ENCODE data around the gene ST6GALNAC2. TPM values are rescaled to one million over a fixed set of nuclear protein-coding genes. Genes with fewer than 3 reads are reported as not detected.

Gene ST6GALNAC2
- total and polyA plus RNA-seq, 10 of the 15 experiments (the other 5 are each of a cell fraction or from before 2014, with no cell fraction given), result 0.08 to 0.41 (median 0.23) TPM; not detected in 6

DNA sequence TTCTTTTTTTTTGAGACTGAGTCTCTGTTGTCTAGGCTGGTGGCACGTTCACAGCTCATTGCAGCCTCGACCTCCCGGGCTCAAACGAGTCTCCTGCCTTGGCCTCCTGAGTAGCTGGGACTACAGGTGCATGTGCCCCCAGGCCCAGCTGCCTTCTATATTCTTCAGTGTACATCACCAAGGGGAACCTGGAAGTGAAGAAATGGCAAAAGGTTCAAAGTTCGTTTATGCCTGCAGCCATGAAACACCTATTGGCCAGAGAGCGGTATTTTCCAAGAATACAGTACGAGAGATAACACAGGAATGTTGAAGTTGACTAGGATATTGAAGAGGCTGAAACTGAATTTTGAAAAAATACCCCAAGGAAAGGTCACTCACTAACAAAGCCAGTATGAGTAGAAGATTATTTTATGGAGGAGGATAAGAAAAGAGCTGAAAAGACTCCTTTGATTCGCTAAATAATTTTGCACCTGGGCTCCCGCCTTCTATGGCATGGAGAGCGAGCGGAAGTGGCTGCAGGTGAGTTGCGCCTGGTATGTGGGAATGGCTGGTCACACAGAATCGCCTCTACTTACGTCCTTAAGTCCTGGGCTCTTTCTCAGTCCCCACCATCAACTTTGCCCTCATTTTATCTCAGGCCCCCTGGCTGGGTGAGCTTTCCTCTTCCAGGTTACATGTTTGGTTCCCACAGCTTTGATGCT lies 48.1 kb upstream of the ST6GALNAC2 start (continued):
- TF ChIP-seq, protein P1, sequence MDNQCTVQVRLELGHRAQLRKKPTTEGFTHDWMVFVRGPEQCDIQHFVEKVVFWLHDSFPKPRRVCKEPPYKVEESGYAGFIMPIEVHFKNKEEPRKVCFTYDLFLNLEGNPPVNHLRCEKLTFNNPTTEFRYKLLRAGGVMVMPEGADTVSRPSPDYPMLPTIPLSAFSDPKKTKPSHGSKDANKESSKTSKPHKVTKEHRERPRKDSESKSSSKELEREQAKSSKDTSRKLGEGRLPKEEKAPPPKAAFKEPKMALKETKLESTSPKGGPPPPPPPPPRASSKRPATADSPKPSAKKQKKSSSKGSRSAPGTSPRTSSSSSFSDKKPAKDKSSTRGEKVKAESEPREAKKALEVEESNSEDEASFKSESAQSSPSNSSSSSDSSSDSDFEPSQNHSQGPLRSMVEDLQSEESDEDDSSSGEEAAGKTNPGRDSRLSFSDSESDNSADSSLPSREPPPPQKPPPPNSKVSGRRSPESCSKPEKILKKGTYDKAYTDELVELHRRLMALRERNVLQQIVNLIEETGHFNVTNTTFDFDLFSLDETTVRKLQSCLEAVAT (IDR thresholded peaks at IDR 0.05), result no peak
- TF ChIP-seq, protein P2, sequence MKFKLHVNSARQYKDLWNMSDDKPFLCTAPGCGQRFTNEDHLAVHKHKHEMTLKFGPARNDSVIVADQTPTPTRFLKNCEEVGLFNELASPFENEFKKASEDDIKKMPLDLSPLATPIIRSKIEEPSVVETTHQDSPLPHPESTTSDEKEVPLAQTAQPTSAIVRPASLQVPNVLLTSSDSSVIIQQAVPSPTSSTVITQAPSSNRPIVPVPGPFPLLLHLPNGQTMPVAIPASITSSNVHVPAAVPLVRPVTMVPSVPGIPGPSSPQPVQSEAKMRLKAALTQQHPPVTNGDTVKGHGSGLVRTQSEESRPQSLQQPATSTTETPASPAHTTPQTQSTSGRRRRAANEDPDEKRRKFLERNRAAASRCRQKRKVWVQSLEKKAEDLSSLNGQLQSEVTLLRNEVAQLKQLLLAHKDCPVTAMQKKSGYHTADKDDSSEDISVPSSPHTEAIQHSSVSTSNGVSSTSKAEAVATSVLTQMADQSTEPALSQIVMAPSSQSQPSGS (IDR thresholded peaks at IDR 0.05; ENCODE audit: low read length), result no peak
- TF ChIP-seq NR2C2 (IDR thresholded peaks at IDR 0.05; ENCODE audit: borderline replicate concordance, control insufficient read depth, insufficient read length, low read depth) (no peak), BHLHE40 (IDR thresholded peaks at IDR 0.05; ENCODE audit: borderline replicate concordance in 1 of 2, low read depth in 2 of 2, low read length in 1 of 2) (no peak)

DNA sequence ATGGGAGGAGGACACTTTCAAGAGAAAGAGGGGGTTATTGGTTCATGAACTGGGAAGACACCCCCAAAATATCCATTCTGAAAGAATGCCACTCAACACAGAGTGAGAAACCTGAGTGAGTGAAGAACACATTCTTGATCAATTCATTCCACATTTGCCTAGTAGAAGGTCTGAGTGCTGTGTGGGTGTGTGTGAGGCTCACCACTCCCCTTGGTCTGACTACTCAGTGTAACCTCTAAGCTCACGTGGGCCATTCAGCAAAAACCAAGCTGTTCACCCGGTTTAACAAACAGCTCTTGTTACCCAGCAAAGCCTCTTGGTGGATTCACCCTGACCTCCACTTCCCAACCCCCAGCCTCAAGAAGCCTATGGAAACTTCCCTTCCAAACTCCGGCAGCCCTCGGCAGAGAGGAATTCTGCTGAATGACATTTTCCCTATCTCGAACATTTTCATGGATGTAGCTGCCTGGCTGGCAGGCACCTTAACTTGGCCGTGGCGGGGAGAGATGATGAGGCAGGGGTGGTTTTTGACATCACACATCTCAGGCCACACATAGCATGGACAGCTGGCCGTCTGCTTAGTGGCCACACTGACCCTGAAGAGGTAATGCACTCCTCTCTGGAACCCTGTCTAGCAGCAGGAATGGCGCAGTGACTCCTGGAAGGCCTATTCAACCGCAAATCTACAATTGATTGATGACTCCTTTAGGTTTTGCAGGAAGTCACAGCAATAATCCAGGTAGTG lies 46.3 kb upstream of the ST6GALNAC2 start:
- WGBS (ENCODE audit: insufficient coverage, insufficient replicate concordance, low lambda C conversion rate, missing lambda C conversion rate), result 46% methylated on average over 10 of the region's 10 CpGs
- FAIRE-seq, result no peak

More for the DNA sequence above, 46.3 kb upstream of the ST6GALNAC2 start:
- intact Hi-C loops (cut with micrococcal nuclease; ENCODE audit: unreplicated experiment) (no loop called here), in situ Hi-C loops (cut with MboI) (no loop called here)
- Histone ChIP-seq H3K79me2 (ENCODE audit: control insufficient read depth, insufficient read depth, low read length) (no peaks in the 10 kb centered on the region), H3K27me3 (replicated peaks in 1 of 2; ENCODE audit: control insufficient read depth in 2 of 2, insufficient read depth in 2 of 2, low read length in 1 of 2) (peaks cover 2 to 3% of the 10 kb centered on the region in 2 experiments; a peak in 2 of 4 replicates), H3K36me3 (ENCODE audit: control insufficient read depth in 2 of 2, insufficient read depth in 2 of 2, low read length in 1 of 2) (no peaks in the 10 kb centered on the region), H4K20me1 (ENCODE audit: control insufficient read depth, insufficient read depth) (no peaks in the 10 kb centered on the region), H3K27ac (ENCODE audit: control insufficient read depth, insufficient read depth) (no peak overlapping the region), H3K4me3 (no peak overlapping the region), H3K9ac (ENCODE audit: control insufficient read depth, insufficient read depth, low read length) (no peak overlapping the region), H2AFZ (ENCODE audit: control insufficient read depth, low read depth, low read length) (no peak overlapping the region), H3K4me1 (ENCODE audit: control insufficient read depth, insufficient read depth, low read length) (no peaks in the 10 kb centered on the region), H3K9me3 (replicated peaks; ENCODE audit: control insufficient read depth, insufficient read depth, low read length) (no peaks in the 10 kb centered on the region), H3K4me2 (ENCODE audit: control insufficient read depth, insufficient read depth) (no peak overlapping the region)
- BruUV-seq (replicated peaks), result no TSS peak
- ChIA-PET CTCF (interaction anchor here (1.7 kb wide), 1 partner anchor 9 kb away, joined by 5 read pairs; no protein-coding TSS in a partner anchor), POLR2A (no interaction called here), SMC1A (ENCODE audit: uncharacterized antibody, unreplicated experiment) (no interaction called here), RAD21 (ENCODE audit: unreplicated experiment) (interaction anchor here (0.6 kb wide), 1 partner anchor 11 kb away, joined by 3 read pairs; no protein-coding TSS in a partner anchor)
- no peak for DNase-seq (ENCODE audit: low read depth, low spot score)
- TF ChIP-seq, protein P3, sequence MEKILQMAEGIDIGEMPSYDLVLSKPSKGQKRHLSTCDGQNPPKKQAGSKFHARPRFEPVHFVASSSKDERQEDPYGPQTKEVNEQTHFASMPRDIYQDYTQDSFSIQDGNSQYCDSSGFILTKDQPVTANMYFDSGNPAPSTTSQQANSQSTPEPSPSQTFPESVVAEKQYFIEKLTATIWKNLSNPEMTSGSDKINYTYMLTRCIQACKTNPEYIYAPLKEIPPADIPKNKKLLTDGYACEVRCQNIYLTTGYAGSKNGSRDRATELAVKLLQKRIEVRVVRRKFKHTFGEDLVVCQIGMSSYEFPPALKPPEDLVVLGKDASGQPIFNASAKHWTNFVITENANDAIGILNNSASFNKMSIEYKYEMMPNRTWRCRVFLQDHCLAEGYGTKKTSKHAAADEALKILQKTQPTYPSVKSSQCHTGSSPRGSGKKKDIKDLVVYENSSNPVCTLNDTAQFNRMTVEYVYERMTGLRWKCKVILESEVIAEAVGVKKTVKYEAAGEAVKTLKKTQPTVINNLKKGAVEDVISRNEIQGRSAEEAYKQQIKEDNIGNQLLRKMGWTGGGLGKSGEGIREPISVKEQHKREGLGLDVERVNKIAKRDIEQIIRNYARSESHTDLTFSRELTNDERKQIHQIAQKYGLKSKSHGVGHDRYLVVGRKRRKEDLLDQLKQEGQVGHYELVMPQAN (conservative IDR thresholded peaks at IDR 0.05), result no peak
- TF ChIP-seq, protein P4, sequence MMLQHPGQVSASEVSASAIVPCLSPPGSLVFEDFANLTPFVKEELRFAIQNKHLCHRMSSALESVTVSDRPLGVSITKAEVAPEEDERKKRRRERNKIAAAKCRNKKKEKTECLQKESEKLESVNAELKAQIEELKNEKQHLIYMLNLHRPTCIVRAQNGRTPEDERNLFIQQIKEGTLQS (IDR thresholded peaks at IDR 0.05; ENCODE audit: borderline replicate concordance, extremely low read depth, low read depth, low read length), result no peak
- peak; percentile 54; the same call in 2 of the 3 replicates for ATAC-seq

Measured in GM12878 (cell line).